ENCODE data around the gene OBSCN.

OBSCN gene

DNA sequence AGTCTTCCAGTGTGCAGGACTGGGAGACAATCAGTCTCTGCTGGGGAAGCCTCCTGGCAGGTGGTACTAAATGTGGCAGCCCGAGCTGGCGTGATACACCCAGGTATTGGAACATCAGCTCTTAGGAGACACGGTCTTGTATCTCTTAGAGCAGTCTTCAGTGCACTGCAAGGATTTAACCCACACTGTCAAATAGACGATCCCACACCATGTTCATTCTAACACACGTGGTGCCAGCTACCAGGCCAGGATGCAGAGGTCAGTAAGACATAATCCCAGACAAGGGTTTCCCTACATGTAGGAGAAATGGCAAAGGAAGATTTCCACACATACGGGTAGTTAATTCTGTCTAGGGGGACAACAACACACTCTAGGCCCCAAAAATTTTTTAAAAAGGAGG is 190.1 kb downstream of the OBSCN start:
- TF ChIP-seq, protein P1, sequence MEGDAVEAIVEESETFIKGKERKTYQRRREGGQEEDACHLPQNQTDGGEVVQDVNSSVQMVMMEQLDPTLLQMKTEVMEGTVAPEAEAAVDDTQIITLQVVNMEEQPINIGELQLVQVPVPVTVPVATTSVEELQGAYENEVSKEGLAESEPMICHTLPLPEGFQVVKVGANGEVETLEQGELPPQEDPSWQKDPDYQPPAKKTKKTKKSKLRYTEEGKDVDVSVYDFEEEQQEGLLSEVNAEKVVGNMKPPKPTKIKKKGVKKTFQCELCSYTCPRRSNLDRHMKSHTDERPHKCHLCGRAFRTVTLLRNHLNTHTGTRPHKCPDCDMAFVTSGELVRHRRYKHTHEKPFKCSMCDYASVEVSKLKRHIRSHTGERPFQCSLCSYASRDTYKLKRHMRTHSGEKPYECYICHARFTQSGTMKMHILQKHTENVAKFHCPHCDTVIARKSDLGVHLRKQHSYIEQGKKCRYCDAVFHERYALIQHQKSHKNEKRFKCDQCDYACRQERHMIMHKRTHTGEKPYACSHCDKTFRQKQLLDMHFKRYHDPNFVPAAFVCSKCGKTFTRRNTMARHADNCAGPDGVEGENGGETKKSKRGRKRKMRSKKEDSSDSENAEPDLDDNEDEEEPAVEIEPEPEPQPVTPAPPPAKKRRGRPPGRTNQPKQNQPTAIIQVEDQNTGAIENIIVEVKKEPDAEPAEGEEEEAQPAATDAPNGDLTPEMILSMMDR (IDR thresholded peaks at IDR 0.05; ENCODE audit: insufficient read depth, low read length), result no peak
- TF ChIP-seq SPI1 (IDR thresholded peaks at IDR 0.05; ENCODE audit: borderline replicate concordance, low read depth) (no peak), POLR2AphosphoS5 (IDR thresholded peaks at IDR 0.05; ENCODE audit: low read depth) (no peak), GABPA (IDR thresholded peaks at IDR 0.05; ENCODE audit: low read depth) (no peak)
- TF ChIP-seq, protein P2, sequence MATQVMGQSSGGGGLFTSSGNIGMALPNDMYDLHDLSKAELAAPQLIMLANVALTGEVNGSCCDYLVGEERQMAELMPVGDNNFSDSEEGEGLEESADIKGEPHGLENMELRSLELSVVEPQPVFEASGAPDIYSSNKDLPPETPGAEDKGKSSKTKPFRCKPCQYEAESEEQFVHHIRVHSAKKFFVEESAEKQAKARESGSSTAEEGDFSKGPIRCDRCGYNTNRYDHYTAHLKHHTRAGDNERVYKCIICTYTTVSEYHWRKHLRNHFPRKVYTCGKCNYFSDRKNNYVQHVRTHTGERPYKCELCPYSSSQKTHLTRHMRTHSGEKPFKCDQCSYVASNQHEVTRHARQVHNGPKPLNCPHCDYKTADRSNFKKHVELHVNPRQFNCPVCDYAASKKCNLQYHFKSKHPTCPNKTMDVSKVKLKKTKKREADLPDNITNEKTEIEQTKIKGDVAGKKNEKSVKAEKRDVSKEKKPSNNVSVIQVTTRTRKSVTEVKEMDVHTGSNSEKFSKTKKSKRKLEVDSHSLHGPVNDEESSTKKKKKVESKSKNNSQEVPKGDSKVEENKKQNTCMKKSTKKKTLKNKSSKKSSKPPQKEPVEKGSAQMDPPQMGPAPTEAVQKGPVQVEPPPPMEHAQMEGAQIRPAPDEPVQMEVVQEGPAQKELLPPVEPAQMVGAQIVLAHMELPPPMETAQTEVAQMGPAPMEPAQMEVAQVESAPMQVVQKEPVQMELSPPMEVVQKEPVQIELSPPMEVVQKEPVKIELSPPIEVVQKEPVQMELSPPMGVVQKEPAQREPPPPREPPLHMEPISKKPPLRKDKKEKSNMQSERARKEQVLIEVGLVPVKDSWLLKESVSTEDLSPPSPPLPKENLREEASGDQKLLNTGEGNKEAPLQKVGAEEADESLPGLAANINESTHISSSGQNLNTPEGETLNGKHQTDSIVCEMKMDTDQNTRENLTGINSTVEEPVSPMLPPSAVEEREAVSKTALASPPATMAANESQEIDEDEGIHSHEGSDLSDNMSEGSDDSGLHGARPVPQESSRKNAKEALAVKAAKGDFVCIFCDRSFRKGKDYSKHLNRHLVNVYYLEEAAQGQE (IDR thresholded peaks at IDR 0.05; ENCODE audit: insufficient replicate concordance, low read depth), result no peak
- H3K4me3 ChIP-seq (replicated peaks; ENCODE audit: insufficient read depth, low read length), result no peak overlapping the region
- no peak overlapping the region for H3K27ac ChIP-seq (replicated peaks)
- H3K27me3 ChIP-seq (ENCODE audit: insufficient read depth, poor library complexity, severe bottlenecking), result no peaks in the 10 kb centered on the region
- no peak for DNase-seq (ENCODE audit: low read depth in 1 of 2, low spot score in 1 of 2)

DNA sequence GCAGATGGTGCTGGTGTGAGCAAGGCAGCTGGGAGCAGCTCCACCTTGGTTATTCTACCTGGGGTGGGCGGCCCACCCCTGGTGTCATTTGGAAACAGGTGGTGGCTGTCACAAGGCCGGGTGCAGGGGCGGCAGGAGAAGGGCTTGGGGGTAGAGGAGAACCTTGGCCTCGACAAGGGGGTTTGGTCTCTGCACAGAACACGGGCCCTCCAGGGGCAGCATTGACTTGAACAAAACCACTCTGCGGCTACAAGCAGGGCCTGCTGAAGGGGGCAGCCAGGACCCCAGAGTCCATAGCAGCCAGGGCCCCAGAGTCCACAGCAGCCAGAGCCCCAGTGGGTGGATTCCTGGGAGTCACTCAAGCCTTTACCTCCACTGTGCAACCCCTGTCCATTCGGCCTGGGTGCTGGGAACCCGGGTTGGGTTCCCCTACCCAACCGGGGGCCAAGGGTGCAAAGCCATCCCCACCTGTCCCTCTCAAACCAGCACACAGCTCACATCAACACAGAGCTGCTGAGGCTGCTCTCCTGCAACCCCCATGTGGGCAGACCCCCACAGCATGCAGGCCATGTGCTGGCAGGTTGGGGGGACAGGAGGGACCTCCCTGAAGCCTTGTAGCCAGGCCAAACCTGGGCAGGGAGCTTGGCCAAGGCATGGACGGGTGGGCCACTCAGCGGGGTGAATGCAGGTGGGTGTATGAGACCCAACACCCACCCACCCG is 191.1 kb downstream of the OBSCN start:
- H3K27me3 ChIP-seq (ENCODE audit: insufficient read depth, poor library complexity, severe bottlenecking), result no peaks in the 10 kb centered on the region
- no peak overlapping the region for H3K27ac ChIP-seq (replicated peaks)
- no peak for DNase-seq (ENCODE audit: low read depth in 1 of 2, low spot score in 1 of 2)
- TF ChIP-seq, protein P2 (IDR thresholded peaks at IDR 0.05; ENCODE audit: insufficient replicate concordance, low read depth), result no peak
- TF ChIP-seq GABPA (IDR thresholded peaks at IDR 0.05; ENCODE audit: low read depth), result no peak
- no peak for TF ChIP-seq POLR2AphosphoS5 (IDR thresholded peaks at IDR 0.05; ENCODE audit: low read depth)
- TF ChIP-seq, protein P1 (IDR thresholded peaks at IDR 0.05; ENCODE audit: insufficient read depth, low read length), result no peak
- no peak for TF ChIP-seq SPI1 (IDR thresholded peaks at IDR 0.05; ENCODE audit: borderline replicate concordance, low read depth)
- H3K4me3 ChIP-seq (replicated peaks; ENCODE audit: insufficient read depth, low read length), result no peak overlapping the region

DNA sequence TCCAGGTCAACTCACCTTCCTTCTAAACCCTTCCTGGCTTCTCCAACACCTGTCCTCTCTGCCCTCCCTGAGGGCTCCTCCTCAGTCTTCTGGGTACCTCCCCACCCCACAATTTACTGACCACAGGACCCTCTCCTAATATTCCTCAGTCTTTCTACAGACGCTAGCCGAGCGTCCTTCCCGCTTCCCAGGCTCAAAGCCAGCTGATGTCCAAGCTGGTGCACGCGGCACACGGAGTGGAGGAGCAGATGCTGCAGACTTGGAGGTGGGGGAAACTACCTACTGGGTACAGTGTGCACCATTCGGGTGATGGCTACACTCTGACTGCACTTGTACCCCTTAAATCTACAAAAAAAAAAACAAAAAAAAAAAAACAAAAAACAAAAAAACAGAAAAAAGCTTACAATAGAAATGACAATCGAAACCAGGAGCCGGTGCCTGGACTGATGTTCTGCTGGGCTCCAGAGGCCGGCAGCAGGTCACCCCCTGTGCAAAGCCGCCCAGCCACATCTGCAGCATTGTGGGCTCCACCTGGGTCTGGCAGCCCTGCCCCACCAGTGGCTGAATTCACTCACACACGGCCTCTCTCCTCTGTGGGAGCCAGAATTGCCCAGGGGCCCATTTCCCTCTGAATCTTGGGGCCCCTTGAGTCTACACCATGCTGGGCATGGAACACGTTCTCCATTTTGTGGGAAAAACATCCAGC is 191.8 kb downstream of the OBSCN start:
- no peak for DNase-seq (ENCODE audit: low read depth in 1 of 2, low spot score in 1 of 2)

More for the DNA sequence above, 191.8 kb downstream of the OBSCN start:
- no peak overlapping the region for H3K27ac ChIP-seq (replicated peaks)
- TF ChIP-seq SPI1 (IDR thresholded peaks at IDR 0.05; ENCODE audit: borderline replicate concordance, low read depth) (no peak), GABPA (IDR thresholded peaks at IDR 0.05; ENCODE audit: low read depth) (no peak), POLR2AphosphoS5 (IDR thresholded peaks at IDR 0.05; ENCODE audit: low read depth) (no peak)
- TF ChIP-seq, protein P2 (IDR thresholded peaks at IDR 0.05; ENCODE audit: insufficient replicate concordance, low read depth), result no peak
- TF ChIP-seq, protein P1 (IDR thresholded peaks at IDR 0.05; ENCODE audit: insufficient read depth, low read length), result no peak
- H3K4me3 ChIP-seq (replicated peaks; ENCODE audit: insufficient read depth, low read length), result no peak overlapping the region
- H3K27me3 ChIP-seq (ENCODE audit: insufficient read depth, poor library complexity, severe bottlenecking), result no peaks in the 10 kb centered on the region

All from HL-60 (cell line).